PFSK-1 (cell line): ENCODE data around the gene TFDP2.

Experiments
- FOXP2 ChIP-seq: optimal IDR thresholded peaks from 2 replicates; pipeline ENCODE3; 2011; ENCODE audit warnings: borderline replicate concordance, control low read depth, inconsistent platforms; ENCODE audit not compliant: insufficient read depth; ENCODE audit errors: extremely low read length, extremely low read depth
- POLR2AphosphoS5 ChIP-seq: IDR thresholded peaks from 2 replicates; pipeline ENCODE4 v1.6.1; 2012; ENCODE audit warnings: low read depth, mild to moderate bottlenecking, control low read depth, low read length, moderate library complexity
- REST ChIP-seq, 2 experiments: IDR thresholded peaks; 2 replicates each; pipeline versions ENCODE4 v1.6.1 to v1.8.0; 2011 to 2012; ENCODE audit warnings: low read depth in 2 of 2, low read length in 2 of 2, control low read depth in 1 of 2, inconsistent platforms in 1 of 2, mild to moderate bottlenecking in 1 of 2, moderate library complexity in 1 of 2; ENCODE audit not compliant: insufficient read depth in 1 of 2
- SIN3A ChIP-seq: IDR thresholded peaks from 2 replicates; pipeline ENCODE4 v1.6.1; 2012; ENCODE audit warnings: mild to moderate bottlenecking, low read length, moderate library complexity, borderline replicate concordance; ENCODE audit not compliant: insufficient read depth

- TF ChIP-seq POLR2AphosphoS5 = no peak
- no peak for TF ChIP-seq FOXP2
- no peak for TF ChIP-seq SIN3A
- no peak for TF ChIP-seq REST (IDR thresholded peaks at IDR 0.05; ENCODE audit: insufficient read depth in 1 of 2, low read depth in 2 of 2, low read length in 2 of 2)
These were observed 233.6 kb downstream of the TFDP2 start for GRCh38 chr3:141915766-141916165.
